K562 (cell line): Measurements from ENCODE around the gene YWHAB. TPM values are rescaled to one million over a fixed set of nuclear protein-coding genes. Genes with fewer than 3 reads are reported as not detected.

ENCODE experiments used
- ATAC-seq: fragments of 200-7000 bp; cut with Tn5 transposase; 3 replicates; pipeline ENCODE4 v1.9.1; 2020; ENCODE audit warnings: moderate library complexity
- BruUV-seq: library from RNA; stranded (reverse); fragments of 400-500 nt; replicated peaks from 2 replicates; lab custom pipeline; 2021; lab: Mats Ljungman, UMichigan
- CTCF ChIA-PET: fragments of 300-600 bp; formaldehyde crosslinking; extraction: SDS; loops from one replicate; lab custom pipeline; 2021; ENCODE audit warnings: low intra/inter-chr PET ratio; lab: Yijun Ruan, JAX
- POLR2A ChIA-PET: fragments of 300-600, 350-650 bp; sonication (Branson Sonifier 250); formaldehyde crosslinking; extraction: SDS; loops from one replicate; lab custom pipeline; 2021; ENCODE audit warnings: antibody characterized with exemption, inconsistent platforms; lab: Yijun Ruan, JAX
- DNase-seq, 4 experiments: peaks; one replicate each; pipeline versions ENCODE4 v3.0.0 to v3.0.0-alpha.2; 2011 to 2018; ENCODE audit warnings: low spot score in 3 of 4, mixed read lengths in 3 of 4; ENCODE audit errors: extremely low read depth in 1 of 4
- FAIRE-seq: peaks from 2 replicates; lab custom pipeline; 2011; peaks lifted over from hg19 to GRCh38; lab: Jason Lieb, UNC
- H2AFZ ChIP-seq: 2 replicates; pipeline ENCODE4 v1.6.0; 2011; ENCODE audit warnings: low read depth, low read length, control low read depth, inconsistent platforms
- H3K27ac ChIP-seq: fragments of 200-600 bp; 3 replicates; pipeline ENCODE4 v1.8.0; 2011; ENCODE audit warnings: low read depth, mild to moderate bottlenecking, control low read depth, inconsistent platforms, low read length, moderate library complexity, mixed read lengths; ENCODE audit errors: extremely low read depth
- H3K27me3 ChIP-seq, 2 experiments: fragments of 300-600 bp in 1 of 2; 2 replicates in 1 of 2; 3 replicates in 1 of 2; pipeline versions ENCODE4 v1.6.0 to v1.8.0; 2011; ENCODE audit warnings: inconsistent platforms in 2 of 2, low read length in 2 of 2, mild to moderate bottlenecking in 1 of 2, mixed read lengths in 1 of 2, moderate library complexity in 1 of 2; ENCODE audit not compliant: control insufficient read depth in 2 of 2, insufficient read depth in 2 of 2
- H3K36me3 ChIP-seq: fragments of 300-600 bp; 3 replicates; pipeline ENCODE4 v1.8.0; 2011; ENCODE audit warnings: mild to moderate bottlenecking, low read length, inconsistent platforms; ENCODE audit not compliant: control insufficient read depth, insufficient read depth
- H3K4me1 ChIP-seq, 2 experiments: fragments of 200-600 bp in 1 of 2; replicated peaks in 1 of 2; 2 replicates in 1 of 2; 3 replicates in 1 of 2; pipeline versions ENCODE4 v1.5.1 to v1.8.0; 2011; ENCODE audit warnings: inconsistent platforms in 2 of 2, low read length in 2 of 2, mild to moderate bottlenecking in 1 of 2, mixed read lengths in 1 of 2, moderate library complexity in 1 of 2; ENCODE audit not compliant: control insufficient read depth in 2 of 2, insufficient read depth in 2 of 2
- H3K4me2 ChIP-seq: 2 replicates; pipeline ENCODE4 v1.6.1; 2011; ENCODE audit warnings: low read length, control low read depth, inconsistent platforms, mixed read lengths; ENCODE audit not compliant: insufficient read depth
- H3K4me3 ChIP-seq: fragments of 200-600 bp; sonication (generic), shearing (Covaris generic); 2 replicates; pipeline ENCODE4 v1.5.1; 2016; ENCODE audit warnings: control low read depth, inconsistent platforms
- H3K79me2 ChIP-seq: fragments of 200-600 bp; 3 replicates; pipeline ENCODE4 v1.8.0; 2011; ENCODE audit warnings: low read length, inconsistent platforms; ENCODE audit not compliant: control insufficient read depth, insufficient read depth
- H3K9ac ChIP-seq, 2 experiments: 2 replicates each; pipeline versions ENCODE4 v1.6.0 to v1.6.1; 2011; ENCODE audit warnings: low read depth in 2 of 2, low read length in 2 of 2, control low read depth in 1 of 2, inconsistent platforms in 1 of 2, mild to moderate bottlenecking in 1 of 2, mixed read lengths in 1 of 2; ENCODE audit not compliant: insufficient read depth in 1 of 2
- H3K9me1 ChIP-seq: one replicate; pipeline ENCODE4 v1.6.0; 2011; ENCODE audit warnings: inconsistent platforms, mild to moderate bottlenecking, low read length, moderate library complexity; ENCODE audit not compliant: control insufficient read depth, insufficient read depth
- H3K9me3 ChIP-seq: replicated peaks from 2 replicates; pipeline ENCODE4 v1.5.1; 2011; ENCODE audit warnings: low read depth, low read length, inconsistent platforms; ENCODE audit not compliant: control insufficient read depth, insufficient read depth
- H4K20me1 ChIP-seq: replicated peaks from 2 replicates; pipeline ENCODE4 v1.6.1; 2011; ENCODE audit warnings: low read length, inconsistent platforms, mixed read lengths; ENCODE audit not compliant: control insufficient read depth, insufficient read depth
- EP400 ChIP-seq: fragments of 450-650 bp; IDR thresholded peaks from 2 replicates; pipeline ENCODE4 v1.6.1; 2017; ENCODE audit warnings: antibody characterized with exemption, mild to moderate bottlenecking, moderate library complexity
- GABPB2 ChIP-seq: fragments of 250-450 bp; sonication (Bioruptor Pico); conservative IDR thresholded peaks from 2 replicates; pipeline ENCODE4 v1.5.1; 2021; ENCODE audit warnings: mild to moderate bottlenecking
- HMG20B ChIP-seq: fragments of 250-450 bp; sonication (Bioruptor Pico); IDR thresholded peaks from 2 replicates; pipeline ENCODE4 v1.5.0; 2021; ENCODE audit warnings: mild to moderate bottlenecking
- KHSRP ChIP-seq: fragments of 450-650 bp; IDR thresholded peaks from 2 replicates; pipeline ENCODE4 v1.6.1; 2017
- L3MBTL2 ChIP-seq: fragments of 450-650 bp; IDR thresholded peaks from 2 replicates; pipeline ENCODE4 v1.6.1; 2016; ENCODE audit warnings: mild to moderate bottlenecking, moderate library complexity
- MAZ ChIP-seq, 2 experiments: fragments of 450-650 bp in 1 of 2; sonication (generic) in 1 of 2; formaldehyde crosslinking; IDR thresholded peaks in 1 of 2; conservative IDR thresholded peaks in 1 of 2; 2 replicates each; pipeline versions ENCODE4 v1.4.0 to v1.5.0; 2020; ENCODE audit warnings: mild to moderate bottlenecking in 1 of 2, missing genetic modification reagents in 1 of 2
- NFRKB ChIP-seq: fragments of 450-650 bp; IDR thresholded peaks from 2 replicates; pipeline ENCODE4 v1.6.1; 2016; ENCODE audit warnings: low read depth
- NR4A1 ChIP-seq, 2 experiments: fragments of 250-450 bp in 1 of 2; fragments of 450-650 bp in 1 of 2; sonication (Bioruptor Pico) in 1 of 2; IDR thresholded peaks; 2 replicates each; pipeline versions ENCODE4 v1.4.0 to v1.6.1; 2016 to 2020; ENCODE audit warnings: mild to moderate bottlenecking in 2 of 2, missing compliant biosample characterization in 1 of 2, missing genetic modification characterization in 1 of 2, moderate library complexity in 1 of 2
- POLR2AphosphoS2 ChIP-seq: IDR thresholded peaks from 2 replicates; pipeline ENCODE4 v1.6.1; 2012; ENCODE audit warnings: low read length, improper control_type of control experiment
- SAFB ChIP-seq: fragments of 200-400 bp; formaldehyde crosslinking; IDR thresholded peaks from 2 replicates; pipeline ENCODE4 v1.6.1; 2017; ENCODE audit warnings: low read depth, low read length, borderline replicate concordance
- SETDB1 ChIP-seq: IDR thresholded peaks from one replicate; pipeline ENCODE4 v1.6.1; 2012; ENCODE audit warnings: low read length, control low read depth, inconsistent platforms
- SUPT5H ChIP-seq: fragments of 450-650 bp; IDR thresholded peaks from 2 replicates; pipeline ENCODE4 v1.6.1; 2016
- ZBTB1 ChIP-seq: sonication (generic); formaldehyde crosslinking; IDR thresholded peaks from 2 replicates; pipeline ENCODE4 v1.8.1; 2023; ENCODE audit warnings: missing genetic modification reagents, low read depth, mild to moderate bottlenecking, borderline replicate concordance
- WGBS: fragments of 100-300 bp; shearing (Covaris generic); methylation state at CpG from one replicate; pipeline ENCODE4 v1.1.6; 2016; ENCODE audit warnings: low coverage, mixed read lengths; ENCODE audit not compliant: insufficient coverage; ENCODE audit errors: missing lambda C conversion rate; 5-methylcytosine and 5-hydroxymethylcytosine counted together
- in situ Hi-C: fragments of 300-500 bp; cut with MboI; formaldehyde crosslinking; loops from 4 replicates; pipeline ENCODE4 v1.15.0; 2018; ENCODE audit warnings: inconsistent platforms, mixed read lengths
- intact Hi-C: fragments of 100-400 bp; cut with micrococcal nuclease; formaldehyde crosslinking; loops from 2 replicates; pipeline ENCODE4 v1.14.2; 2022
- polyA plus RNA-seq, 8 experiments: library from polyadenylated mRNA; depleted of rRNA in 4 of 8; stranded (reverse) in 5 of 8; unstranded in 3 of 8; fragments of >200 nt; fragmentation: Nextera tagmentation in 2 of 8; fragmentation: Illumina TruSeq in 1 of 8; extraction: Ambion mirVana in 2 of 8; extraction: Trizol in 1 of 8; gene quantifications; 2 replicates each; pipeline versions ENCODE4 v1.2.1 to v1.2.3, GENCODE V29; 2011 to 2014; ENCODE audit warnings: inconsistent platforms in 1 of 8, missing spikeins in 1 of 8
- total RNA-seq, 7 experiments: library from RNA; depleted of rRNA in 6 of 7; stranded (reverse); fragments of >200 nt in 6 of 7; fragmentation: Illumina TruSeq in 2 of 7; extraction: Trizol in 2 of 7; gene quantifications; 2 replicates each; pipeline versions ENCODE4 v1.2.1 to v1.2.3, GENCODE V29; 2011 to 2021; ENCODE audit warnings: low replicate concordance in 1 of 7
- TF ChIP-seq, protein P1 (sequence below): fragments of 450-650 bp; formaldehyde crosslinking; IDR thresholded peaks from 2 replicates; pipeline ENCODE4 v1.4.0; 2020; ENCODE audit warnings: mild to moderate bottlenecking, mixed read lengths
- TF ChIP-seq, protein P2 (sequence below): fragments of 250-450 bp; sonication (Bioruptor Pico); IDR thresholded peaks from 2 replicates; pipeline ENCODE4 v1.5.0; 2021; ENCODE audit warnings: mild to moderate bottlenecking, moderate library complexity

Gene YWHAB
- total and polyA plus RNA-seq, 9 of the 15 experiments (the other 6 are each of a cell fraction or from before 2014, with no cell fraction given): 60.6 to 185 (median 96.1) TPM

GRCh38 chr20:44836601-44837120 is 48.8 kb upstream of the YWHAB start (continued):
- TF ChIP-seq SETDB1 (no peak), SAFB (no peak), ZBTB1 (CRISPR knock-in tag) (no peak), SUPT5H (no peak)
- TF ChIP-seq, protein P1, sequence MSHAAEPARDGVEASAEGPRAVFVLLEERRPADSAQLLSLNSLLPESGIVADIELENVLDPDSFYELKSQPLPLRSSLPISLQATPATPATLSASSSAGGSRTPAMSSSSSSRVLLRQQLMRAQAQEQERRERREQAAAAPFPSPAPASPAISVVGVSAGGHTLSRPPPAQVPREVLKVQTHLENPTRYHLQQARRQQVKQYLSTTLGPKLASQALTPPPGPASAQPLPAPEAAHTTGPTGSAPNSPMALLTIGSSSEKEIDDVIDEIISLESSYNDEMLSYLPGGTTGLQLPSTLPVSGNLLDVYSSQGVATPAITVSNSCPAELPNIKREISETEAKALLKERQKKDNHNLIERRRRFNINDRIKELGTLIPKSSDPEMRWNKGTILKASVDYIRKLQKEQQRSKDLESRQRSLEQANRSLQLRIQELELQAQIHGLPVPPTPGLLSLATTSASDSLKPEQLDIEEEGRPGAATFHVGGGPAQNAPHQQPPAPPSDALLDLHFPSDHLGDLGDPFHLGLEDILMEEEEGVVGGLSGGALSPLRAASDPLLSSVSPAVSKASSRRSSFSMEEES (CRISPR knock-in tag): no peak

DNA sequence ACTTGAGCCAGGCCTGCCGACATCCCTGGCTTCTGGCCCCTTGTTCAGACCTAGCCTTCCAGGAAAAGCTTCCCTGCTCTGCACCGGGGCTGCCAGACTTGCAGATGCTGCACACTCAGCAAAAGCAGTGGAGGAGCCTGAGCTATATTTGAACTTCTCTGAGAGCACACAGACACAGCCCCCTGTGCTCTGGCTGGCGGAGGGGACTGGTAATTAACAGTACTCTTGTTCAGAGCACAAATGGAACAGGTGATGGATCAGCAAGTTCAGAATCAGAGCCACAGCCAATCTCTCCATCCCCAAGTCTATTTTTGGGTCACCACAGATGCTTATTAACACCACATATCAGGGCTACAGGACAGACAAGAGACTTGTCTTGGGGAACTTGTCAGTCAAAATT is 47.6 kb upstream of the YWHAB start:
- intact Hi-C loops: no loop called here
- ATAC-seq (no peak), DNase-seq (no peak), FAIRE-seq (no peak)
- Histone ChIP-seq H4K20me1 (no peaks in the 10 kb centered on the region), H3K27ac (no peak overlapping the region), H3K4me2 (no peak overlapping the region), H3K4me3 (no peak overlapping the region), H3K9me1 (no peaks in the 10 kb centered on the region), H3K27me3 (peaks cover 29 to 41% of the 10 kb centered on the region in 2 experiments; a peak in 4 of 5 replicates), H3K36me3 (no peaks in the 10 kb centered on the region), H3K4me1 (no peaks in the 10 kb centered on the region), H2AFZ (no peak overlapping the region), H3K9me3 (no peaks in the 10 kb centered on the region), H3K9ac (no peak overlapping the region), H3K79me2 (no peaks in the 10 kb centered on the region)
- CTCF ChIA-PET: no interaction called here
- in situ Hi-C loops: no loop called here
- 0% methylated on average over 3 of the region's 3 CpGs for WGBS
- POLR2A ChIA-PET: interaction anchor here (1.4 kb wide), 1 partner anchor 10 kb away, joined by 4 read pairs; no protein-coding TSS in a partner anchor
- BruUV-seq: no TSS peak
- TF ChIP-seq POLR2AphosphoS2 (no peak), KHSRP (no peak), EP400 (no peak), HMG20B (no peak), NR4A1 (CRISPR knock-in tag; IDR thresholded peaks at IDR 0.05) (no peak), NR4A1 (tag; IDR thresholded peaks at IDR 0.05) (no peak), L3MBTL2 (no peak), GABPB2 (CRISPR knock-in tag) (no peak), MAZ (CRISPR knock-in tag; conservative IDR thresholded peaks at IDR 0.05 in 1 of 2, IDR thresholded peaks at IDR 0.05 in 1 of 2) (no peak), NFRKB (no peak), ZBTB1 (CRISPR knock-in tag) (no peak)
- TF ChIP-seq, protein P2, sequence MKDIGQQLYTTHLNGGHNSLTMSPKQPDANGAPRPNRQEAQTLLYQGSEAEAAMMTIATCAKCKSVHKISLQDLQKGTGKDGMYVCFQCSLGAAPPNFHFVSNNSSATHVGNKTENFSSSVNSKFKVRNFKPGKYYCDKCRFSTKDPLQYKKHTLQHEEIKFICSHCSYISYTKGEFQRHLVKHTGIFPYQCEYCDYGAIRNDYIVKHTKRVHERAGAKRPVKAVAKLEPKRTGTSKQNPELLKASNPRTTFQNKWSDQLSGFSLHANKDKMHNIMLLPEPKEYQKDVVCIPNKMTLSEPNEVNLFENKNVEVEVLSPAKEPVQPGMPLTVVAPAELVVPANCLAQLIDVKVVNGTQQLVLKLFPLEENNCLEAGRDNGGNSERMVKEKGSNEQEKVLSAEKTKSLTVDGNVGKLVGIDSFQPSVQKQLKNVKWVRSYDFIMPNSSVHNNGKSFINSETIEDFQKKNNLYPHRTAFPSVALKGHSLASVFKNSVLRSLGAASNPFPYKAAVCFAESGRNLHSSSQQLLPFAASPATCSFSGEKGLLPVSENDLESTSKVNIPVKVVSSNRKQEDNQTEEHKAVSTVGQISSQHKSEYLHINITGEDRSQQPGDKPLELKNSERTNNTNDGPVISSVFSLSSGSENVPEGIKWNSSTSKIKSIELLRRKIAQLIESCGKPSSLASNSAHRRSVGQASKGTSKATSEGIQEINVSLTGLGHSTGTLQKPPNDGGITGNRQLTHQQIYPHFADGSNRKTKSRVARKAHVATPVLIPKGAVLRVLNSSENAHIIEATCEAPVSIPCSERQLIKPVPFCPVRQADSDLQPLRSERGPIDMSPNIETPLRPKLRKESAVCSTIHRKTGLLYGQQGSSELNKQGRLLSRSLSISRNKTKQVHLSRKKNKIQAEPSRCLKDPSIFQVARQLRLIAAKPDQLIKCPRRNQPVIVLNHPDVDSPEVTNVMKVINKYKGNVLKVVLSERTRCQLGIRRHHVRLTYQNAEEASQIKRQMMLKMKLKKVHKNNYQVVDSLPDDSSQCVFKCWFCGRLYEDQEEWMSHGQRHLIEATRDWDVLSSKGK: no peak
